Raji (cell line): Measurements from ENCODE around the gene PDE4A.
A peak's percentile ranks its signal among the peaks of the same experiment; 100 is the strongest.

Experiments
- POLR2A ChIP-seq: IDR thresholded peaks from 2 replicates; pipeline ENCODE4 v1.6.1; 2011; ENCODE audit warnings: low read depth, low read length, control low read depth; ENCODE audit not compliant: insufficient read depth

Gene PDE4A

DNA sequence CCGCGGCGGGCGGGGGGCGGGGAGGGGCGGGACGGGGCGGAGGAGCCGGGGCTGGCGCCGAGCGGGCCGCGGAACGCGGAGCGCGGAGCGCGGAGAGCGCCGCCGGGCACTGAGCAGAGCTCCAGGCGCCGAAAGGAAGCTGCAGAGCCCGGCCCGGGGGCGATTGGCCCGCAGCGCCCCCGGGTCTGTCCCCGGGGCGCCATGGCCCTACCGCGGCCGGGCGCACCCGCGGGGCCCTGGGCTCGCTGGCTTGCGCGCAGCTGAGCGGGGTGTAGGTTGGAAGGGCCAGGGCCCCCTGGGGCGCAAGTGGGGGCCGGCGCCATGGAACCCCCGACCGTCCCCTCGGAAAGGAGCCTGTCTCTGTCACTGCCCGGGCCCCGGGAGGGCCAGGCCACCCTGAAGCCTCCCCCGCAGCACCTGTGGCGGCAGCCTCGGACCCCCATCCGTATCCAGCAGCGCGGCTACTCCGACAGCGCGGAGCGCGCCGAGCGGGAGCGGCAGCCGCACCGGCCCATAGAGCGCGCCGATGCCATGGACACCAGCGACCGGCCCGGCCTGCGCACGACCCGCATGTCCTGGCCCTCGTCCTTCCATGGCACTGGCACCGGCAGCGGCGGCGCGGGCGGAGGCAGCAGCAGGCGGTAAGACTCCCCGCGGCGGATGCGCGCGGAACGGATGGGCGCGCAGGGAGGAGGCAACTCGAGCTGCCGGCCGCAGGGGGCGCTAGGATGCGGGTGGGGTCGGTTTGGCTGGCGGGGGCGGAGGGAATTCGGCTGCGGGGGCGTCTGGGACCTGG lies at the start of gene PDE4A:
TSS of gene PDE4A (plus strand) at position 95 of the 796 bp plus-strand sequence. CDS start at position 322, 227 bp downstream.
- TF ChIP-seq POLR2A, result peak; percentile 45; the same call in 1 of the 2 replicates

GRCh38 chr19:10372690-10373089 lies 47.6 kb upstream of the PDE4A start:
- TF ChIP-seq POLR2A, result no peak

DNA sequence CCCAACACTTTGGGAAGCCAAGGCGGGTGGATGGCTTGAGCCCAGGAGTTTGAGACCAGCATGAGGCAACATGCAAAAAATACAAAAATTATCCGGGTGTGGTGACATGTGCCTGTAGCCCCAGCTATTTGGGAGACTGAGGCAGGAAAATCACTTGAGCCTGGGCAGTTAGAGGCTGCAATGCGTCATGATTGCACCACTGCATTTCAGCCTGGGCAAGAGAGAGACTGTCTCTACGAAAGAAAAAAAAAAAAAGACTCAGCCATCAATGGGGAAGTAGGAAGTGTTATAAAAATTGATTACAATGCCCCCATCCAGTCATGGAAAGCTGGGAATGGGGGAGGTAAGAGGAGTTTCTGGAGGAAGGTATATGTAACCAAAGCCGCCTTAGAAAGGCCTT lies 45.4 kb upstream of the PDE4A start:
- no peak for TF ChIP-seq POLR2A

GRCh38 chr19:10378124-10378523 lies 42.2 kb upstream of the PDE4A start:
- no peak for TF ChIP-seq POLR2A

- TF ChIP-seq POLR2A, result no peak
These were observed 40.4 kb upstream of the PDE4A start for GRCh38 chr19:10379880-10380312.

GRCh38 chr19:10380313-10381102 lies 39.8 kb upstream of the PDE4A start, which contains the start of gene TYK2:
TSS of gene TYK2 (minus strand) at chr19:10380572. CDS start at chr19:10378406, 2,166 bp downstream.
- peak; percentile 98 for TF ChIP-seq POLR2A

DNA sequence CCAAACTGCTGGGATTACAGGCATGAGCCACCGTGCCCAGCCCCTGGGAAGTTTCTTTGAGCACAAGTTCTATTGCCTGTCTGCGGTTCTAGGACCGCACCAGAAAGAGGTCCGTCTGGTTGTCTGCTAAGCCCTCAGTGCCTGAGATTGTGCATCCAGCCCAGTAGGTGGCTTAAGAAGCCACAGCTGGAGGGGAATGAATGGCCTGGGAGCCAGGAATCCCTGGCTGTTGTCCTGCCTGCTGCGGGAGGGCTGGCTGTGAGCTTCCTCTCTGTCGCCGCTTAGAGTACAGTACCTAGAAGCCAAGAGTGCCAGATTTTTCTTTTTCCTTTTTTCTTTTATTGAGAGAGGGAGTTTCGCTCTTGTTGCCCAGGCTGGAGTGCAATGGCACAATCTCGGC lies 35.8 kb upstream of the PDE4A start:
- TF ChIP-seq POLR2A, result no peak

DNA sequence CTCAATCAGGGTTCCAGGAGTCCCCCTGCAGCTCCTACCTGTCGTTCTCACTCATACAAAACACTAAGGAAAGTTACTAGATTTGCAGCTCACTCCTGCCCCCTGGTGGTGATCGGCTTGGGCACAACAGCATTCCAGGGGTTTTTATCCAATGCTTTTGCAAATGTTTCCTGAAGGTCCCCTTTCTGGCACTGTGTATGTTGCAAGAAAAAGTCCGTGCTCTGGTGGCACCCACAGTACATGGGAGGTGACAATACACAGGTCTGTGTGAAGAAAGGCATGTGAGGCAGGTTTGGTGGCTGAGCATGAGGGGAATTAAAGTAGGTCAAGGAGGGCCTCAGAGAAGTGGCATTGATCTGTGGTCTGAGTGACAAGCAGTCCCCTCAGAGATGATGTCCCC lies 31.4 kb upstream of the PDE4A start:
- no peak for TF ChIP-seq POLR2A

GRCh38 chr19:10389863-10390262 lies 30.5 kb upstream of the PDE4A start:
- no peak for TF ChIP-seq POLR2A

GRCh38 chr19:10390652-10391286 lies 29.6 kb upstream of the PDE4A start:
- TF ChIP-seq POLR2A, result no peak

GRCh38 chr19:10392120-10392519 lies 28.2 kb upstream of the PDE4A start:
- no peak for TF ChIP-seq POLR2A

DNA sequence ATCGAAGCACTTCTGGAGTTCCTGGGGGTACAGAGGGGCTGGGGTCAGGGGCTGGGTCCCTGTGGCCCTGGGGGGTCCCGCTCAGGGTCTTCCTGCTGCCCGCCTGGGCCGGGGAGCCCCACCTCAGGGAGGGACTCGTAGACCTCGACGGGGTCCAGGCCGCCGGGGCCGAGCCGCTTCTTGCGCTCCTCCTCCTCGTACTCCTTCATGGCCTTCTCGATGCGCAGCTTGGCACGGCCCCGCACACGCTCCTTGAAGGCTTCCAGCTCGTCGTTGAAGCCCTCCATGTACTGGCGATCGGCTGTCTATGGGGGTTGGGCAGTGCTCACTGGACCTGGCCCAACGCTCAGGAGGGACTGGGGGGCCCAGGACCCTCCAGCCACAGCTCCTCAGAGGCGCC lies 27.2 kb upstream of the PDE4A start:
- no peak for TF ChIP-seq POLR2A

- no peak for TF ChIP-seq POLR2A
These were observed 25.3 kb upstream of the PDE4A start for GRCh38 chr19:10395003-10395402.

DNA sequence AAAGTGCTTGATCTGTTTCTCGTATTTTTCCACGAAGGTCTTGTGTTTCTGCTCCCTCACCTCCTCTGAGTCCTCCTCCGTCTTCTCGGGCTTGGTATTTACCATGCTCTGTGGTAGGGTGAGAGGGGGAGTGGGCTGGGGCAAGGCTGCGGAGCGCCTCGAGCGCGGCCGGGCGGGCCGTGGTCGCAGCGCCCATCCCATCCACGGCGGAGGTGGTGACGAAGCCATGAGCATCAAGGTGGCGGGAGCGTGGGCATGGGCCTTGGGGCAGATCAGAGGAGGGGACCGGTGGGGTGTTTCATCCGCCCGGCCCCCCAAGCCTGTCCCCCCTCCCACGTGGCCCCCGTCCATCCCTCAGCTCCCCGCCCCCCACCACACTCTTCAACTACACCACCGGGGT lies 24.9 kb upstream of the PDE4A start:
- TF ChIP-seq POLR2A, result no peak

- TF ChIP-seq POLR2A, result no peak
These were observed 24.4 kb upstream of the PDE4A start for GRCh38 chr19:10395917-10396316.
